Activated CD4-positive, alpha-beta T cell treated with anti-CD3 and anti-CD28 coated beads, Interleukin-2, Interleukin-4, amounts not matched to agents 100 ng/mL and 50 ng/mL, durations not matched to agents 16 hours and 8 hours (primary cell): Measurements from ENCODE around the gene SLC6A18.

Experiments used
- DNase-seq: peaks from one replicate; pipeline ENCODE4 v3.0.0-alpha.2; 2020; ENCODE audit warnings: low spot score

The SLC6A18 gene

GRCh38 chr5:1203968-1204692 is 21.1 kb upstream of the SLC6A18 start:
- no peak for DNase-seq

DNA sequence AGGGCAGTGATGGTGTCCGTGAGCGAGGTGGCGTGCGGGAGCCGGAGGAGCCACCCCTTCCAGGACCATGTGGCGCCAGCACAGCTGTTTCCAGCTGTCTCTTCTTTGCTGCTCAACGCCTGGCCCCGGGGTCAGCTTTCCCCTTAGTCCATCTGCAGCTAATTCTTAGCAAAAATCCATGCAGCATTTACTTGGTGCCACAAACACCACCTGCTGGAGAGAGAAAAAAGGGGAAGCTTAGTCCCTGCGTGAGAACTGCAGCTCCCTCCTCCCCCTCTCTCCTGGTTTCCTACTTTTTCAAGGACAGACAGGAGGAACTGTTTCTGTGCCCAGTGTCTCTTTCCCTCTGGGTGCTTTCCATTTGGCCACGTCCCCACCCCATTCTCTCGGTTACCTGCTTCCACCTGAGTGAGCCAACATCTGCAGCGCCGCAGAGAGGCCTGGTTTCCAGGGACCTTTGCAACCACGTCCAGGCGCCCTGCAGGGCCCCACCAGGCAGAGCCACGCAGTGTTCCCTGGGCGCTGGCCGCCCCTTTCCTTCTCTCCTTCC is 20.4 kb upstream of the SLC6A18 start:
- no peak for DNase-seq

DNA sequence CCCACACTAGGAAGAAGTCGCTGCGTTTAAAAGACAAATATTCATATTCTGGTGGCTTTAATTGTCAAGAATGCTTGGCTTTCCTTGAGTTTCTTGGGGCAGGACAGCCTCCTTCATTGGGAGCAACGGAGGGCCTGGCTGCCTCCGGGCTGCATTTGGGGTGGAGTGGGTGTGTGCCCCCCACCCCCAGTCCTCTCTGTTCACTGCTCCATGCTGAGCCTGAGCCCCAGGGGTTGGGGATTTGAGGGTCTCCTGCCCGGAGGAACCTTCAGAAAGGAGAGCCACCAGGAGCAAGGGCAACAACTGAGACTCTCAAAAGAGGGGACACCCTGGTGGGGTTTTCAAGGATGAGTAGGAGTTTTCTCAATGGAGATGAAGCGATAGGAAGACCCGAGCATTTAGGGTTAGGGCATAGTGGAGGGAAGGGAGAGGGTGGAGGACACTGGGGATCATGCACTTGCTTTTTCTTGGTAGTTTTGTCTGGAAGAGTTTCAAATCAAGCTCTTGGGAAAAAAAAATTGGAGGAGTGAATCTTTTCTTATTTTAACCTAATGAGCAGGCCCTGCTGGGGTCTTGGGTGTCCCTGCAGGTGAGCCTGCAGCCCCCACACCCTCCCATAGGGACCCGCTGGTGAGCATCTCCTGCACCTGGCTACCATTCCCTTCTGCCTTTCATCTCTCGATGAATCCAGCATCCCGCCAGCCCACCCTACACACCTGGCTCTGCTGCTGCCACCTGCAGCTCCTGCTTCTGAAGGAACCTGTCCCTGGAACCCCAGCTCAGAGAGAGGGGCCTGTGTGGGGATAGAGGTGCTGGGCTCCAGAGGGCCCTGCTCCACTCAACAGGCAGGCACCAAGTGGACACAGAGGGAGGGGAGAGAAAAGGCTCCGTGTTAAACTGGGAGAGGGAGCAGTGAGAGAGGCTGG is 19.7 kb upstream of the SLC6A18 start:
- DNase-seq, result no peak

- DNase-seq, result no peak
Observed at GRCh38 chr5:1206521-1207412, 18.4 kb upstream of the SLC6A18 start.

- no peak for DNase-seq
Observed at GRCh38 chr5:1207555-1207954, 17.6 kb upstream of the SLC6A18 start.

GRCh38 chr5:1208221-1208742 is 16.9 kb upstream of the SLC6A18 start:
- no peak for DNase-seq

DNA sequence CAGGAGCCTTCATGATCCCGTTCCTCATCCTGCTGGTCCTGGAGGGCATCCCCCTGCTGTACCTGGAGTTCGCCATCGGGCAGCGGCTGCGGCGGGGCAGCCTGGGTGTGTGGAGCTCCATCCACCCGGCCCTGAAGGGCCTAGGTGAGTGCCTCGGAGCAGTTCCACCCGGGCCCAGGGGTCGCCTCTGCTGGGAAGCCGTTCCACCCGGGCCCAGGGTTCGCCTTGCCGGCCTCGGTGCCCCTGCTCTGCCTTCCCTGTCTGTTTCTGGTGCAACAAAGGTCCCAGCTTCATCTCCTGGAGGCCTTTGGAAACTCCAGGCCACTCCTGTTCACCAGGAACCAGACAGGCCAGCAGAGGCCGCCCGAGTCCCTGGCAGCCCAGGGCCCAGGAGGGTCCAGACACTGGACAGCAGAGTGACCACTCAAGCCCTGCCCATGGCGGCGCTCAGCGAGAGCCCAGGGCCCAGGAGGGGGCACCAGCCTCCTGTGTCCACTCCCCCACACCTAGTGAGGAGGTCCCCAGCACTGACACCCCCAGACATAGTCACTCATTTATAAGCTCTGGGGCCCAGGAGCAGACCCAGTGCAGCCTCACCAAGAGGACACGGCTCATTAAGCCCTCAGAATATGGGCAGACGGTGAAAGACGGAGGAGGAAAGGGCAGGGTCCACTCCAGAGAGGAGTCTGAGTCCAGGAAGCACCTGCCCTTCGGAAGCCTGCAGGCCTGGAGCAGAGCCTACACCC is 16.3 kb upstream of the SLC6A18 start:
- DNase-seq, result no peak

GRCh38 chr5:1209489-1209852 is 15.7 kb upstream of the SLC6A18 start:
- DNase-seq, result no peak

DNA sequence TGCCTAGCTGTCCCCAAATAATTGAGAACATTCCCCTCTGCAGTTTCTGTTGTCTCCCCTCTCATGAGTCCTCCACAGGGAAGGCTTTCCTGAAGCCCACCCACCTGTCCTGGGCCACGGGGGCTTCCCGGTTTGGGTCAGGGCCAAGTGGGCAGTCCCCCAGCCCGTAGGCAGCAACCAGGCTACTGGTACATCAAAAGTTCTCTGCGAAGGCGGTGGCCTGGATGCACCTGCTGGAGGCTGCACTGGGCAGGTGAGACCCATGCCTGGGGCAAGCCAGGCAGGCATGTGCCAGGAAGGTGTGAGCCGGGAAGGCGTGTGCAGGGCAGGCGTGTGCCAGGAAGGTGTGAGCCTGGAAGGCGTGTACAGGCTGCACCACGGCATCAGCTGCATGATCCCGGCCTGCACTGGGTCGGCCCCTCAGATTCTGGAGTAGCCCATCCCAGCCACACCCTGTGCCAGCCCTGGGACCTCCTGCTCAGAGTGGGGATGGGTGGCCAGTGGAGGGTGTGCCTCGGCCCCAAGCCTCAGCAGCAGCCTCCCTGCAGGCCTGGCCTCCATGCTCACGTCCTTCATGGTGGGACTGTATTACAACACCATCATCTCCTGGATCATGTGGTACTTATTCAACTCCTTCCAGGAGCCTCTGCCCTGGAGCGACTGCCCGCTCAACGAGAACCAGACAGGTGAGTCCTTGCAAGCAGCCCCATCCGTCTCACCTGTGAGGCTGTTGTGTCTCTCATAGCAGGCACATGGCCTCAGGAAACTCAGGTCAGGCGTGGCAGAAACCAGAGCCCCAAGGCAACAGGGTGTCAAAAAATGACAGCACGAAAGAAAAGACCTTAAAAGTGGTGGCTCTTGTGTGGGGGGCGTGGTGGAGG is 15.0 kb upstream of the SLC6A18 start:
- no peak for DNase-seq

DNA sequence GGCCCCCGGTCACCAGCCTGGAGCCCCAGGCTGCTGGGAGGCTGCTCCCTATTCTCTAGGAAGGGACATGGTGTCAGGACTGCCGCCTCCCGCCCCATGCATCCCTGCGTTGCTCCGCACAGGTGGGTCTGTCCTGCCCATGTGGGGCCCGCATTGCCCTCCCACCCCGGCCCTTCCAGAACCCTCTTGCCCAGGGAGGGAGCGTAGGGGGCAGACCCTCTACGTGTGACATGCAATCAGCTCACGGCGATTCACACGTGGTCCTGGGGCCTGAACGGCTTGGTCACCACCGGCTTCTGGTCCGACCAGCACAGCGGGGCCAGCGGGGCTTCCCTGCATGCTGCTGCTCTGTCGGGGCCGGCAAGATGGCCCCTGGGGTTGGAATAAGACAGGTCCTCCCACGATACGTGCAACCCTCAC is 14.3 kb upstream of the SLC6A18 start:
- no peak for DNase-seq

DNA sequence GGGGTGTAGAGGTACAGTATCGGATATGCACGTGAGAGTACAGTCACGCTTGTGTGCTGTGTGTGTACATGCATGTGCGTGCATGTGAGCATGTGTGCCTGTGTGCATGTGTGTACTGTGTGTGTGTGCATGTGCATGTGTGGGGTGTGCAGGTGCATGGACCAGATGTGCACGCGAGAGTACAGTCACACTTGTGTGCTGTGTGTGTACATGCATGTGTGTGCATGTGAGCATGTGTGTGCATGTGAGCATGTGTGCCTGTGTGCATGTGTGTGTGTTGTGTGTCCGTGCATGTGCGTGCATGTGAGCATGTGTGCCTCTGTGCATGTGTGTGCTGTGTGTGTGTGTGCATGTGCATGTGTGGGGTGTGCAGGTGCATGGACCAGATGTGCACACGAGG is 13.5 kb upstream of the SLC6A18 start:
- no peak for DNase-seq

- DNase-seq, result no peak
Observed at GRCh38 chr5:1212271-1212670, 12.9 kb upstream of the SLC6A18 start.

GRCh38 chr5:1212881-1213280 is 12.3 kb upstream of the SLC6A18 start:
- DNase-seq, result no peak

- no peak for DNase-seq
Observed at GRCh38 chr5:1213508-1214162, 11.5 kb upstream of the SLC6A18 start.

- DNase-seq, result no peak
Observed at GRCh38 chr5:1214163-1214935, 10.8 kb upstream of the SLC6A18 start.

- DNase-seq, result no peak
Observed at GRCh38 chr5:1214936-1215220, 10.3 kb upstream of the SLC6A18 start.

DNA sequence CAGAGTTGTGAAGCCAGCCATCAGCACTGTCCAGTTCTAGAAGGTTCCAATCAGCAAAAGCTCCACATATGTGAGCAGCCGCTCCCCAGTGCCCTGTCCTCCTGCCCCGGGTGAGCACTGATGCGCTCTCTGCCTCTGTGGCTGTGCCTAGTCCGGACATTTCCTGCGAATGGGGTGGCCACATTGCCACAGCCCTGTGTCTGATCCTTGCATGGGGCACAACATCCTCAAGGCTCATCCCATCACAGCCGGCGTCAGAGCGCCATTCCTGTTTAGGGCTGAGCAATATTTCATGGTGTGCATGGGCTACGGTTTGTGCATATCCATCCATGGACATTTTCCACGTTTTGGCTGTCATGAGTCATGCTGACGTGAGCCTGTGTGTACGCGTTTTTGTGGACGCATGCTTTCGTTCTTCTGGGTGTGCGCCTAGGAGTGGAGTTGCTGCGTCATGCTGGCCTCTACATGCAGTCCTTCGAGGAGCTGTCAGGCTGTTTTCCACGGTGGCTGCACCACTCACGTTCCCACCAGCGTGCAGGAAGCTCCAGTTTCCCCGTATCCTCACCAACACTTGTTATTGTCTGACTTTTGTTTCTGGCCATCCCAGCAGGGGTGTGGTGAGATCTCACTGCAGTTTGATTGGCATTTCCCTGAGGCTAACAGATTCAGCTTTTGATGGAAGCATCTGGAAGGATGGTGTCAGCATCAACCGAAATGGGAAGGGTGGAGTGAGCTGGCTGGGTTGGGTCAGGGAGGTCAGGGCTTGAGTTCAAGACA is 9.7 kb upstream of the SLC6A18 start:
- no peak for DNase-seq
